Neuronal stem cell (in vitro differentiated cells): ENCODE data around the gene TSPAN9.

Source experiments
- DNase-seq: peaks from one replicate; pipeline ENCODE4 v3.0.0-alpha.2; 2013; ENCODE audit warnings: low spot score
- H2AFZ ChIP-seq: one replicate; pipeline ENCODE4 v1.6.1; 2013; ENCODE audit warnings: mild to moderate bottlenecking, low read length, inconsistent platforms
- H2AK5ac ChIP-seq: 2 replicates; pipeline ENCODE4 v1.6.1; 2013; ENCODE audit warnings: low read depth, mild to moderate bottlenecking, inconsistent platforms, low read length, moderate library complexity, mixed read lengths
- H2BK120ac ChIP-seq: 2 replicates; pipeline ENCODE4 v1.6.1; 2013; ENCODE audit warnings: low read depth, mild to moderate bottlenecking, inconsistent platforms, low read length, moderate library complexity, mixed read lengths
- H2BK12ac ChIP-seq: one replicate; pipeline ENCODE4 v1.6.1; 2013; ENCODE audit warnings: low read length, inconsistent platforms
- H2BK15ac ChIP-seq: 2 replicates; pipeline ENCODE4 v1.6.1; 2013; ENCODE audit warnings: mild to moderate bottlenecking, low read length, inconsistent platforms, mixed read lengths
- H2BK5ac ChIP-seq: one replicate; pipeline ENCODE4 v1.6.1; 2013; ENCODE audit warnings: inconsistent platforms, mild to moderate bottlenecking, low read length, moderate library complexity
- H3K14ac ChIP-seq: one replicate; pipeline ENCODE4 v1.6.1; 2013; ENCODE audit warnings: low read length, inconsistent platforms
- H3K18ac ChIP-seq: 2 replicates; pipeline ENCODE4 v1.6.1; 2013; ENCODE audit warnings: low read length, inconsistent platforms
- H3K23ac ChIP-seq: 2 replicates; pipeline ENCODE4 v1.6.1; 2013; ENCODE audit warnings: low read depth, mild to moderate bottlenecking, mixed read lengths, low read length, inconsistent platforms; ENCODE audit not compliant: poor library complexity
- H3K27ac ChIP-seq: replicated peaks from 3 replicates; pipeline ENCODE4 v1.5.1; 2013; ENCODE audit warnings: low read length, inconsistent platforms
- H3K27me3 ChIP-seq, 3 experiments: 2 replicates each; pipeline ENCODE4 v1.6.1; 2013; ENCODE audit warnings: low read length in 3 of 3, mild to moderate bottlenecking in 2 of 3, inconsistent platforms in 1 of 3, low read depth in 1 of 3, mixed read lengths in 1 of 3, moderate library complexity in 1 of 3; ENCODE audit not compliant: control insufficient read depth in 3 of 3, insufficient read depth in 3 of 3
- H3K36me3 ChIP-seq, 2 donors: replicated peaks in 1 of 2; 2 replicates each; pipeline ENCODE4 v1.6.1; 2013; ENCODE audit warnings: low read length in 2 of 2; ENCODE audit not compliant: control insufficient read depth in 2 of 2, insufficient read depth in 2 of 2
- H3K4ac ChIP-seq: 2 replicates; pipeline ENCODE4 v1.6.1; 2013; ENCODE audit warnings: inconsistent platforms, mild to moderate bottlenecking, low read length, moderate library complexity
- H3K4me1 ChIP-seq, 2 donors: 1 replicate in 1 of 2; 2 replicates in 1 of 2; pipeline ENCODE4 v1.6.1; 2013; ENCODE audit warnings: low read length in 2 of 2, low read depth in 1 of 2; ENCODE audit not compliant: control insufficient read depth in 2 of 2, insufficient read depth in 1 of 2
- H3K4me2 ChIP-seq: one replicate; pipeline ENCODE4 v1.6.1; 2013; ENCODE audit warnings: mild to moderate bottlenecking, low read length, inconsistent platforms; ENCODE audit not compliant: insufficient read depth, poor library complexity, severe bottlenecking
- H3K4me3 ChIP-seq, 2 donors: 2 replicates each; pipeline ENCODE4 v1.5.1; 2013; ENCODE audit warnings: low read length in 2 of 2, mild to moderate bottlenecking in 2 of 2, inconsistent platforms in 1 of 2, moderate library complexity in 1 of 2
- H3K79me1 ChIP-seq: one replicate; pipeline ENCODE4 v1.6.1; 2013; ENCODE audit warnings: low read depth, mild to moderate bottlenecking, inconsistent platforms, low read length, moderate library complexity
- H3K9ac ChIP-seq: one replicate; pipeline ENCODE4 v1.6.1; 2013; ENCODE audit warnings: mild to moderate bottlenecking, low read depth, low read length, inconsistent platforms; ENCODE audit not compliant: poor library complexity
- H3K9me3 ChIP-seq, 2 donors: replicated peaks in 1 of 2; 2 replicates each; pipeline versions ENCODE3 to v1.6.1; 2013; ENCODE audit warnings: low read length in 2 of 2, mild to moderate bottlenecking in 2 of 2, inconsistent platforms in 1 of 2, low read depth in 1 of 2, mixed read lengths in 1 of 2, moderate library complexity in 1 of 2; ENCODE audit not compliant: control insufficient read depth in 2 of 2, insufficient read depth in 1 of 2
- H4K8ac ChIP-seq: one replicate; pipeline ENCODE4 v1.6.1; 2013; ENCODE audit warnings: low read depth, mild to moderate bottlenecking, inconsistent platforms, low read length, moderate library complexity
- H4K91ac ChIP-seq: one replicate; pipeline ENCODE4 v1.6.1; 2013; ENCODE audit warnings: low read length, low read depth, mild to moderate bottlenecking, inconsistent platforms; ENCODE audit not compliant: poor library complexity
- WGBS, 2 donors: extraction: QIAGEN DNeasy Blood & Tissue Kit; methylation state at CpG; one replicate each; pipeline ENCODE4 v1.1.7; 2013; ENCODE audit warnings: missing lambda C conversion rate in 2 of 2, mixed read lengths in 1 of 2; ENCODE audit not compliant: insufficient read length in 2 of 2, insufficient replicate concordance in 1 of 2; ENCODE audit errors: extremely low coverage in 2 of 2; 5-methylcytosine and 5-hydroxymethylcytosine counted together

Gene TSPAN9

DNA sequence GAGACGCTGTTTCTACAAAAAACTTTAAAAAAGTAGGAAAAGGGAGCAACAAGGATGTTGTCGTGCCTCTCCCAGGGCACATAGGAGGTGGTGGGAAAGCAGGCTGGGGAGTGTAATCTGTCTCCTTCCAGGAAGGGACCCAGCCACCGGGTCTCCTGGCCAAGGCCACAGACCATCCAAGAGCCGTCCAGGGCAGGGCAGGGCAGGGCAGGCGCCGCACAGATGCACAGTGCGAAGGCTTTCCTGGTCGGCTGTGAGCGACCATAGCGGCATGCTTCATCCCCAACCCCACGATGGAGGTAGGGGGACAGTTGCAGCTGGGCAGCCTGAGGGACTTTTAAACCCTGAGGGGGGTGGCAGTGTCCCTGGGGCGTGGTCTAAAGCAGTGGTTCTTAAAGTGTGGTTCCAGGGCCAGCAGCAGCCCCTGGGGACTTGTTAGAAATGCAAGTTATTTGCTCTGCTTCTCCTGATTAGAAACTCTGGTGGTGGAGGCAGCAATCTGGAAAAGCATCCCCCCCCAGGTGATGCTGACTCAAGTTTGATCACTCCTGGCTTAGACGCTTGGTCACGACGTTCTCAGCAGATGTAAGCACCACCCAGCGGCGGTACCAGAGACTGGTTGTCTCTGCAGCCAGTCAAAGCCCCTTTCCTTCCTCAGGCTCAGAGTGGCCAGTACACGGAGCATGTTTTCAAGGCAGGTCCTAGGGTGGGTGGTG, 216.4 kb downstream of the TSPAN9 start:
- Histone ChIP-seq H3K9ac (no peak overlapping the region), H2AFZ (no peak overlapping the region), H2BK120ac (no peak overlapping the region), H2BK5ac (no peak overlapping the region), H3K27ac (no peak overlapping the region), H3K18ac (no peak overlapping the region), H3K27me3 (peaks cover 0 to 25% (median 2%) of the 10 kb centered on the region in 3 experiments), H3K4me3 (no peak overlapping the region), H3K4me2 (no peak overlapping the region), H2BK15ac (no peak overlapping the region), H2BK12ac (no peak overlapping the region), H3K23ac (no peak overlapping the region), H2AK5ac (no peak overlapping the region), H3K14ac (no peak overlapping the region), H3K36me3 (no peaks in the 10 kb centered on the region), H3K79me1 (peaks cover 4% of the 10 kb centered on the region), H4K8ac (no peak overlapping the region), H3K4ac (no peak overlapping the region), H3K4me1 (peaks cover 0 to 5% of the 10 kb centered on the region in 2 donors), H4K91ac (no peak overlapping the region), H3K9me3 (no peaks in the 10 kb centered on the region)
- DNase-seq = no peak
- no CpG with 5 or more reads among the region's 18 CpGs for whole genome bisulfite sequencing, 2 donors

DNA sequence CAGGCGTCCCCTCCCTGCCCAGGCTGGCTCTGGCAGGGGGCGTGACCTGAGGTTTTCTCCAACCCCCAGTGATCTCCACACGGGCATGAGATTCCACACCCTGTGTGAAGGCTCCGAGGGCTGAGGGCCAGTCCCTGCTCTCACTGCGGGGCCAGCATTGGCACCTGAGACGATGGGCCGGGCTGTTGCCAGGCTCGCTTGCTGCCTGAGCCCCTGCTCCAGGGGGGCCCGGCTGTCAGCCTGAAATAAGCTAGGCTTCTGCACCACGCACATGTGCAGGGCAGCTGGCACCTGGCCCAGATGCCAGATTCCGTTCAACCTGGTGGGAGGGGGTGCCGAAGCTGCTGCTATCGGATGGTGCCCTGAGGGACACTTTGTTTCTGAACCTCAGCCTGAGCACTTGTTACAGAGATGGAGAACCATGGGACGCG, 217.3 kb downstream of the TSPAN9 start:
- WGBS, 2 donors = no CpG with 5 or more reads among the region's 15 CpGs
- Histone ChIP-seq H3K9me3 (no peaks in the 10 kb centered on the region), H4K91ac (no peak overlapping the region), H2BK12ac (no peak overlapping the region), H3K27ac (no peak overlapping the region), H3K4me2 (no peak overlapping the region), H3K4ac (no peak overlapping the region), H3K14ac (peak overlapping the region; percentile 50), H3K79me1 (peaks cover 4% of the 10 kb centered on the region), H2BK120ac (no peak overlapping the region), H2BK15ac (no peak overlapping the region), H4K8ac (no peak overlapping the region), H2AK5ac (no peak overlapping the region), H3K18ac (peak overlapping the region; percentile 80), H3K4me3 (no peak overlapping the region), H3K23ac (no peak overlapping the region), H3K4me1 (peaks cover 0 to 5% of the 10 kb centered on the region in 2 donors), H3K27me3 (peaks cover 0 to 34% (median 2%) of the 10 kb centered on the region in 3 experiments), H2BK5ac (no peak overlapping the region), H3K36me3 (no peaks in the 10 kb centered on the region), H3K9ac (no peak overlapping the region), H2AFZ (no peak overlapping the region)
- no peak for DNase-seq

DNA sequence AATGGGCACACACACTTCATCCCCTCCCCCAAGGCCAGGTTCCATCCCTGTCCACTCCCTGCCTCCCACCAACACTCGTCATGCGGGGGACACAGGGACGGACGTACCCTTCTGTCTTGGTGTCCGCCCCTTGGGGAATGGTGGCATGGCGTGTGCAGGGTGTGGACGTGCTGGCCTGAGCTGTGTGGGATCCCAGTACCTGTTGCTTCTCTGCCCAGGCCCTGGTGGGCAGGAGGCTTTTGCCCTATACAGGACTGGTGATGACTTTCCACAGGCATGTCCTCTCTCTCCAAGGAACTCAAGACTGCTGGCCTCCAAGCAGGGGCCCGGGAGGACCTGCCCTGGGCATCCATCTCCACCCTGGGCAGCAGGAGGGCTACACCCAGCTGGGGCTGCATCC, 218.0 kb downstream of the TSPAN9 start:
- Histone ChIP-seq H3K4ac (no peak overlapping the region), H3K79me1 (peaks cover 4% of the 10 kb centered on the region), H3K9me3 (no peaks in the 10 kb centered on the region), H3K18ac (no peak overlapping the region), H2AK5ac (peak overlapping the region; percentile 19), H3K4me2 (no peak overlapping the region), H4K8ac (peak overlapping the region; percentile 84), H3K9ac (no peak overlapping the region), H3K14ac (no peak overlapping the region), H3K4me3 (no peak overlapping the region), H2BK120ac (no peak overlapping the region), H3K36me3 (no peaks in the 10 kb centered on the region), H3K4me1 (peaks cover 3 to 8% of the 10 kb centered on the region in 2 donors), H2BK5ac (no peak overlapping the region), H3K27ac (no peak overlapping the region), H3K27me3 (peaks cover 0 to 36% (median 2%) of the 10 kb centered on the region in 3 experiments), H3K23ac (no peak overlapping the region), H4K91ac (no peak overlapping the region), H2BK15ac (no peak overlapping the region), H2AFZ (no peak overlapping the region), H2BK12ac (no peak overlapping the region)
- DNase-seq = no peak
- no CpG with 5 or more reads among the region's 8 CpGs for WGBS, 2 donors

DNA sequence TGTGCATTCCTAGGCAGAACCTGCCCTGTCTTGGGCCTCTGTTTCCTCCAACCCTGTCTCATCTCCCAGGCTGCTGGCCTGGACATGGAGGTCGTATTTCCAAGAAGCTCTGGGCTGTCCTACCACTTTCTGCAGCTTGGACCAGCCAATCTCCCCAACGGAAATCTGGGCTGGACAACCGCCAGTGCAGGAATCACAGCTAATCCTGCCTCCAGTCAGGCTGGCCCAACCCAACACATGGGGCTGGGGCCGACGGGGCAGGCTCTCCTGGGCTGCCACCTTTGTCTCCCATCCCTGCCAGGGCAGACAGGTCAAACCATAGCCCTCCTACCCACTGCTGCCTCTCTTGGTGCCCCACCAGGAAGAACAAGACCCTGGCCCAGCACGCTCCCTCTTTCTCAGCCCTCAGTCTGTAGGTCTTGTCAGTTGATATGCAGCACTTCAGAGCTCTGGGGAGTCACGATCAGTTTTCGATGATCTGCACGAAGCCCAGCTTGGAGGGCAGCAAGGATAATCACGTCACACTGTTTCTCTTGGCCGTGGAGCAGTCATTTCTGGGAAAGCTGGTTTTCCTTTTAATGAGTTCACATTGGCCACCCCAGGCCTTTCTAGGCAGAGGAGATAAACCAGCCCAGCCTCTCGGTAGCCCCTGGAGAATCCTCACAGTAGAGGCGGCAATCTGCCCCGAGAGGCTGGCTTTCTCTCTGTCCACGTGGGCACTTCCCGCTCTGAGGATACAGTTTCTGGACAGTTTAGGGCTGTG, 218.6 kb downstream of the TSPAN9 start:
- H3K18ac ChIP-seq = peak overlapping the region; percentile 44
- H3K14ac ChIP-seq = no peak overlapping the region
- no CpG with 5 or more reads among the region's 16 CpGs for WGBS, 2 donors
- H4K91ac ChIP-seq = no peak overlapping the region
- peaks cover 0 to 36% (median 2%) of the 10 kb centered on the region in 3 experiments for H3K27me3 ChIP-seq
- H3K36me3 ChIP-seq = no peaks in the 10 kb centered on the region
- H3K4me3 ChIP-seq = no peak overlapping the region
- no peak overlapping the region for H3K4me2 ChIP-seq
- no peak overlapping the region for H2AFZ ChIP-seq
- DNase-seq = no peak
- no peak overlapping the region for H4K8ac ChIP-seq
- no peaks in the 10 kb centered on the region for H3K9me3 ChIP-seq
- peaks cover 7 to 11% of the 10 kb centered on the region in 2 donors for H3K4me1 ChIP-seq
- no peak overlapping the region for H2BK5ac ChIP-seq
- peak overlapping the region; percentile 19 for H2AK5ac ChIP-seq
- no peak overlapping the region for H2BK120ac ChIP-seq
- no peak overlapping the region for H3K23ac ChIP-seq
- peak overlapping the region; percentile 31 for H2BK12ac ChIP-seq
- H3K9ac ChIP-seq = peak overlapping the region; percentile 50
- no peak overlapping the region for H3K4ac ChIP-seq
- peaks cover 4% of the 10 kb centered on the region for H3K79me1 ChIP-seq
- no peak overlapping the region for H2BK15ac ChIP-seq
- H3K27ac ChIP-seq = no peak overlapping the region
